GM19025 (cell line): ENCODE measurements around the gene ST8SIA1.

Source experiments
- ATAC-seq: cut with Tn5 transposase; IDR thresholded peaks from one replicate; pipeline ENCODE4 v1.9.1; 2021; ENCODE audit warnings: mild to moderate bottlenecking, low read depth, moderate library complexity; ENCODE audit not compliant: unreplicated experiment

ST8SIA1 gene

DNA sequence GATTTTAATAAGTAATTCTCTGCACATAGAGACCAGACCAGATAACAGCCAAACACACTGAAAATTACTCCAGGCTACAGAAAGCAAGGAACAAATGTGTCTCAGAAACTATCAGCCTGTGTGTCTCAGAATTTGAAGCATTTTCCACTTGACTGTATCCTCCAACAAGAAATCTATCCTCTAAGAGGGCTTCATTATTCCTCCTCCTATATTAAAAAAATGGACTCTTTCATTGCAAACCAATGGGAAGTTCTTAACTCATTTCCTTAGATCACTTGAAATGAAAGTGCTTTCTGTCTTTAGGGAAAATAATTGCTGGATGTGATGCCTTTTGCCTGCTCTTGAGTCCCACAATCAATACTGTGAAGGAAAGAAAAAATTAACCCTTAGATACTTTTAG is 2.3 kb downstream of the ST8SIA1 start:
- ATAC-seq, result no peak

DNA sequence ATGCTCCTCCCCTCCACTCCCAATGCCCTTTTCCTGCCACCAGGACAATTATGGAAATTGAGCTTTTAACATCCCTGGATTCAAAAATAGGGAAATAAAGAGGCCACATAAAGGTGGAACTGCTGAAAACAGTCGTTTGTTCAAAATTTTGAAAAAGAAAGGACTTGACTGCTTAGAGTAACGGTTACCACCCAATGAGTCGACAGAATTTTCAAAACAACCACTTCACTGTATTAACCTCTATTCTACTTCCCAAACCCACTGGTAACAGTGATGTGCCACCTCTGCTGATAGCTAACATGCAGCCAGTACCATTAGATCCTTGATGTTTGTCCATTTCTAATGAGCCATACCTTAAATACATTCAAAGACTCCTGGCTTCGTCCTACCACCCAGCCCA is 4.9 kb downstream of the ST8SIA1 start:
- ATAC-seq, result no peak

DNA sequence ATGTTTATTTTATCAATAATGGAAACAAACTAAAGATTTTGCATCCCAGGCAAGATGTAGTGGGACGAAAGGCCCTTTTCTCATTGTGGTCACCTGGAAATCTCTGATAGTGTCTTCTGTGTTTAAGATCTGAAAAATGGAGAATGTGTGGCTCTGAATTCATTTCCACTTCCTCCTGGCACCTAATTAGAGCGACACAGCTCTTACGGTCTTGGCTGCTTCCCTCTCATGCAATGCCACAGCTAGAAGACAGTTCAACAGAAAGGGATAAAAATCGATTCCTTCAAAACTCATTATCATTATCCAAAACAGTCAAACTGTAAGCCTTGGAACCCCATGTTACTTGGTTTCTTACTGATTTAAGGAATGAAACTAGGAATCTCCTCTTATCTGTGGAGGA is 9.3 kb downstream of the ST8SIA1 start:
- no peak for ATAC-seq

DNA sequence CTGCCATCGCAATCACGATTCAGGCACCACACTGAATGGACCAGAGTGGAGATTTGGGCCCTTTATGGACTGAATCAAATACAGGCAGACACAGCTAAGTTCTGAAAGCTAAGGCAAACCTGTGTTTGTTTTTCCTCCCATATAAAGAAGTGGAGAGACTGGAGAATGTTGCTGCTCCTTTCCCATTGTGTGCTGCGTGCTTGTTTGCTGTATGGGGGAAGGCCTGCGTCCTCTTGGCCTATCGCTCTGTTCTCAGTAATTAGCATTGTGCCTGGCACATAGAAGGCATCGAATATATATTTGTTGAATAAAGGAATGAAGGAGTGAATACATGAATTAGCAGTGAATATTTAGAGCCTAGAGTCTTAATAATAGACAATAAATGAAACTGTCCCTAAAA is 12.4 kb downstream of the ST8SIA1 start:
- ATAC-seq, result no peak

DNA sequence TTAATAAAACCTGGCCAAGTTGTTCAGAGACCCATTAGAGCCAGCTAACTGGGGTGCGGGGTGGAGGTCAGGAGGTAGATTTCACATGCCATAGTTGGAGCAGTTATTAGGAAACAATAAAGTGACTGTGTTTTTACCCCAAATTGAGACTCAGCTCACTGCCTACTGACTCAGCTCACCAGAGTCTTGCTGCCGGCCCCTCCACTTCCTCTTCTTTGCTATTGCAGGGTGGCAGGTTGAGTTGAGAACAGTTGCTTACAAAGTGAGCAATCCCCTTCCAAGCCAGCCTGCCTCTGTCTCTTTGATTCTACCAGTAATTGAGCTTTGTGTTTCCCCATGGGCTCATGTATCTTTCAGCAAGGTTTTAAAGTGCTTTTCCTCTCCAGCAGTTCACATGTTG is 12.9 kb downstream of the ST8SIA1 start:
- ATAC-seq, result no peak

DNA sequence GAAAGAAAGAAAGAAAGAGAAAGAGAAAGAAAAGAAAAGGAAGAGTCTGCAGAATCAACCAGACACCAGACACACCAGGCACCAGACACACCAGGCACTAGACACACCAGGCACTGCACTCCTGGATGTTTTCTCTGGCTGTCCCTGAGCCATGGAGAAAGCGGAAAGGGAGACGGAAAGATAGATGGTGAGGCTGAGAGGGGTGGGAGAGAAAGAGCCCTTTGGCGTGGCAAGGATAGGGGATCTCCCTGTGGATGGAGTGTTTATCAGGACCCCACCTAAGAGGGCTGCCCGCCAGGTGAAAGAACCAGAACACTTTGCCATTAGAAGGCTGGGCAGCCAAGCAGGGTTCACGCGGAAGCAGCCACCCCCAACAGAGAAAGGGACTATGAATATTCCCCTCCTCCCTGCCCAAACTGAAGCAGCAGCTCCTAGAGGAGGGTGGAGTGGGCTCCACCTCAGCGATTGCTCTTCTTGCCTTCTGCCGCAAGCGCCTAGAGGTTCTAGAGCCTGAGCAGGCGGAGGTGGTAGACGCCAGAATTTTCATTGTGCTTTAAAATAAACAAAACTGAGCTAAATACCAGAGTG is 13.4 kb downstream of the ST8SIA1 start:
- ATAC-seq, result no peak

DNA sequence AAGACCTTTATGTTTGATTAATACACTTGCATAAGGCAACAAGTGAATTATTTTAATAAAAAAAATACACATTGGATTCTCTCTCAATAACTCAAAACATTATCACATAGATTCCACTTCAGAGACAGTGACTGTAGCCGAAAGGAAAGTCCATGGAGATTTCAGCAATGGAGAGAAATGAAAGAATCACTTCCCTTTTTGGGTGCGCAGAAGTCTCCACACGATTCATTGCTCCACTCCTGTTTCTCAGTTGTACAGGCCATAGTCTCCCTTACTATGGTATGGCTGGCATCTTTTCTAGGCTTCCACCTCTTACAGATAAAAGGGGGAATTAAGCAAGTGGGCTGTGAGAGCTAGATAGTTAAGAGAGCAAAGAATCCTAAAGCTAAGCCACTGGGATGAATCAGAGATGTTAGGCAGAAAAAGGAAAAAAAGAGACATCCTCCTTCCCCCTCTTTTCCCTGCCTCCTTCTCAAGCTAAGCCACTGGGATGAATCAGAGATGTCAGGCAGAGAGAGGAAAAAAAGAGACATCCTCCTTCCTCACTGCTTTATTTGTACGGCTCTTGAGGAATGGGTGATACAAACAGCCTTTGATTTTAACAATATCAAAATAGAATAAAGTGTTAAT is 16.3 kb downstream of the ST8SIA1 start:
- ATAC-seq, result no peak

DNA sequence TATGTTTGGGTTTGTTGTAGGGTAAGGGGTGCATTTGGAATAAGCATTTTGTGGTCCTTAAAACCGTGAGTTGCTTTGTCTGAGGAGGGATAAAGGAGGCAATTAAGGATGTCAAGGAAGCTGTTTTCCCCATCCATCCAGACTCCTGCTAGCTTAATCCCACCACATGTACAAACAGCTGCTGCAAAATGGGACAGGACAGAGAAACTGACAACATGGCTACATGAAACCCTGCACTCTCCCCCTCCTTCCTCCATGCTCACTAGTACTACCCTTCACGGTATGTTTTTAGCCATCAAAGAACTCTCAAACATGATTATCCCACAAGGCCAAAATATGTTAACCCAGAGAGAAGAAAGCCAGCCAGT is 20.6 kb downstream of the ST8SIA1 start:
- ATAC-seq, result no peak

DNA sequence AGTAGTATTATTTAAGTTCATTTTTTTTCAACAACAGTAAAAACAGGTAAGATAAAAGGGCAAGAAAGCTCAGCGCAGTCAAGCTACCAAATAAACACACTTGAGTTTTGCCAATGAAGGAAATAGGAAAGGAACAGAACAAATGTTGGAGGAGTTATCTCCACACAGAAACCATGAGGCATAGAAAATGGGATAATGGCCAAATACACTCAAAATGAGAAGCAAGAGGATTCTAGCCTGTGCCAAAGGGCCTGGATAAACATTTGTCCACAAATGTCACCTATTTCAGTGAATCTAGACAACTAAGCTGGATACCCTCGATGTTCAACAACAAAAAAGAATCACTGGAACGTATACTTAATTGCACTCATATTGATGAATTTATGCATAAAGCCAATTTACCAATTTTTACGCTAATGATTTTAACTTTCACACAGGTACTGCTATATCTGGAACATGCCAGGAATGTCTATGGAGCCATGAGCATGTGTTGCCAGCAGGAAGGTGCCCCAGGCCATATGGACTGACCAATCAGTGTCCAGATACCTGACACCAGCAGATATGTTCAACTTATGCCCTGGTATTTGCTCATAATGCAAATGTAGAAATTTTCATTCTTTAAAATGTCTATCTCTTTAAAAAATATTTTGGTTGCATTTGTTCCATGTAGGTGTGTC is 21.1 kb downstream of the ST8SIA1 start:
- ATAC-seq, result no peak

DNA sequence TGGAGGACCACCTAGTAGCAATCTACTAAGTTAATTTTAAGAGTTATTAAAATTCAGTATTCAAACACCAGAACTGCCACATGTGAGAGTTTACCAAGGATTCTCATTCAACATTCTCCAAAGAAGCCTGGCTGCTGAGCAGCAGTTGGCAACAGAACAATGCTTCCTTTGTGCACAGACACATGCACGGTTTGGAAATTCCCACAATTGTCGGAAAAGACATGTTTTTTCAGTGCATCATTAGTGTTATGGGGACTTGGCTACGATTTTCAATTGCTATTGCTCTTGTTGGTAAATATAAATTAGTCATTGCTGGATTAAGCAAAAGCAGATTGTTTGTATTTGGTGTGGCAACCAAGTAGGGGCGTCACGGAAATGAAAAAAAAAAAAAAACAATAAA is 22.2 kb downstream of the ST8SIA1 start:
- no peak for ATAC-seq

DNA sequence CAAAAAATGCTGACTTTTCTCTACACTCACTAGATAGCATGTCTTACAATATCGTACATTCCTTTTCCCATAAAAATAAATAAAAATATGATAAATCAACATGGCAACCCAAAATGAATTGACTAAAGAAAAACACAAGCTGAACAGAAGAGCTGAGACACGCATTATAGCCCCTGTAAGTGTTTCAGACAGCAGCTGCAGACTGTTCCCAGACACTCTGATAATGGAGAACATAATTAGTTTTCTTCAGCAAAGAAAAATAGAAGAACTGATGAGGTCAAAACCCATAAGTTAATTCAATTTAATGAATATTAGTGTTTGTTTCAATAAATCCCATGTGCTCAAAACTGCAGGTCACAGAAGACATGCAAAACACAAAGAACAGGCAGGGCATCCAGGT is 23.8 kb downstream of the ST8SIA1 start:
- no peak for ATAC-seq

DNA sequence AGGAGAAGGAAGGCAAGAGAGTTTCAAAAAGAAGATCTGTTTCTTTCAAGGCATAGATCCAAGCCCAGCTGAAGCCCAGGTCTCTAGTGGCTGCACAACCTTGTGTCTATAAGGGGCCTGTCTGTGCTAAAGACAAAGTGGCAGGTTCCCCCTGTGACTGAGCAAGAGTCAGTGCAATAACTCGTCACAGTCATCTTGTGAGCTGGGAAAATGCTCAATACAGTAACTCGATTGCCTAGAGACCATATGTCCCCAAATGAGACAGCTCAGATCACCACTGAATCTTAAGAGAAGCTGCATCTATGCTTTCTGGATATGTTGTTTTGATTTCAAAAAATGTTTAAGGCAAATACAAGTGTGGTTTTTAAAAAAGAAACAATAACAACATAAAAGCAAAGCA is 24.2 kb downstream of the ST8SIA1 start:
- no peak for ATAC-seq

DNA sequence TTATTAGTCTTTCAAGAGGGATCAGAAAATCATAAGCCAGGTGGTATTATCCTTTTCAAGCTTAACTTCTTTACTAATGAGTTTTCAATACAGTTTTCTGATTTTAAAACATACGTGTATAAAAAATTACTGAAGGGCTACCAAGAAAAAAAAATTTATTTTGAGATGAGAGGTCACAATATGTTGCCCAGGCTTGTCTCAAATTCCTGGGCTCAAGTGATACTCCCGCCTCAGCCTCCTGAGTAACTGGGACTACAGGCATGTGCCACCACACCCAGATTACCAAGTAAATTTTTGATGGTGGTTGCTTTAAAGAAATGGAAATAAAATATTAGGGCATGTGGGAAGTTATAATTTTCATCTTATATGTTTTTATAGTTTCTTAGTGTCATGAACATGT is 26.7 kb downstream of the ST8SIA1 start:
- no peak for ATAC-seq

DNA sequence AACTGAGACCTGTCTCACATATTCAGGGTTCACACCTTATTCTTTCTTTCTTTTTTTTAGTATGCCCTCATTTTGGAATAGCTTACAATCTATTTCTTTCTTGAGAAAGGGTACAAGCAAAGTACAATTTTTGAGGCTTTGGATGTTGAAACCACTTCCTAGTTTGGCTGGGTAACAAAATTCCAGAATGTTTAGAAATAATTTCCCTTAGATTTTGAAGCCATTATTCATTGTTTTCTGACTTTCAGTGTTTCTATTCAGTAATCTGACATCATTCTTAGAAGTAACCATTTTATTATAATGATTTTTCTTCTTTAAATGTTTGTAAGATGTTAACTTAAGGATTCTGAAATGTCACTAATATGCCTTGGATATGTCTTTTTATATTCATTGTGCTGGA is 28.2 kb downstream of the ST8SIA1 start:
- no peak for ATAC-seq

DNA sequence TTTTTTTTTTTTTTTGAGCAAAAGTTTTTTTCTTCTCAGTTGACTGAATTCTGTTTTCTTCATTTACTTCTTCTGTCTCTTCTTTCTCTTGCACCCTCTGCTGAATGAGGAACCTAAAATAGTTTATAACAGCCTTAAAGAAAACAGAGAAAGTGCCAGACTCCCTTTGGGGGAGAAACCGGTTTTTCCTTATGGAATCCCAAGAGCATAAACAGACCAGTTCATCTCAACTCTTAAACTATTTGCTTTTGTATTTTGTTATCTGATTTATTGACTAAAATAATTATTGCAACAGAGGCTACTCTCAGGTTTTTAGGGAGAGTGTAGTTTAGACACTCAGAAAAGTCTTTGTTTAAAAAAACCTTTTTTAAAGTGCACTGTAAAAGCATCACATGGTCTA is 30.2 kb downstream of the ST8SIA1 start:
- no peak for ATAC-seq

DNA sequence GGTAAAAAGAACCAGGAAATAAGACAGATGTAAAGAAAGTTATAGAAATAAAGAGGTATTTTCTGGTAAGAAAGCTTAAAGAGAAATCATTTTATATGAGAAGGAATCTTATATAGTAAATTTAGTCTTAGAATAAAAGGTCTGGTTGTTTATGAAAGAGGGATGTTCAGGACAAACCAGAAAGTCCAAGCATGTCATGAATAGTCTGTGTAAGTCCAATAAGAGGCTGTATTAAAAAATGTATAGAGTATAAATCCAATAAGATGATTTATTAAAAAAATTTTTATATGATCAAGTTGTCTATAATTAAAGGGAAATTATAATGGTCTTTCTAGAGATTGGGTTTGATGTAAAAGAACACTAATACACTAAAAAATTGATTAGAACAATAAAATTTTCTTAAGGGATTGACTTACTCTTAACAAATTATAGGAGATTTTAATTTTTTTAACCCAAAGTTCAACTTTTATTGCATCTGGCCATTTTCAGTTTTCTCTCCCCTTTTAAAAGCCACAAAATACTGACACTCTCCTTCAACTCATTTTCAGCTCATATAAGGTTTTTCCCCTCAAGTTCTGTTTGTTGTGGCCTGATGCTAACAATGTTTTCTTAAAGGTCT is 35.1 kb downstream of the ST8SIA1 start:
- no peak for ATAC-seq

DNA sequence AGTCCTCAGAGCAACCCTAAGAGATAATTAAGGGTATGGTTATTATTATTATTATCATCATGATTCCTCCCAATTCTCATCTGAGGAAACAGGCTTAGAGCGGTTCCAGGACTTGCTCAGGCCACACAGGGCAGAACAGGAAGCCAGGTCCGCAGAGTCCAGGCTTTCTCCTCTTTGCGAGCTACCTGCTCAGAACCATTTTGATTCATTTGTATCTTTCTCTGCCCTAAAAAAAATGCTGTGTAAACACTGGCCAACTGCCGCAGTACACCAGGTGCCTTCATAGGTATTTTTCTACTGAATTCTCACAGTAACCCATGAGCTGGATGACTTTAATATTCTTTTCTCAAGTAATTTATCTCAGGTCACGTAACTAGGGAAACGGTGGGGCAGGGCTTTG is 45.3 kb downstream of the ST8SIA1 start:
- no peak for ATAC-seq

DNA sequence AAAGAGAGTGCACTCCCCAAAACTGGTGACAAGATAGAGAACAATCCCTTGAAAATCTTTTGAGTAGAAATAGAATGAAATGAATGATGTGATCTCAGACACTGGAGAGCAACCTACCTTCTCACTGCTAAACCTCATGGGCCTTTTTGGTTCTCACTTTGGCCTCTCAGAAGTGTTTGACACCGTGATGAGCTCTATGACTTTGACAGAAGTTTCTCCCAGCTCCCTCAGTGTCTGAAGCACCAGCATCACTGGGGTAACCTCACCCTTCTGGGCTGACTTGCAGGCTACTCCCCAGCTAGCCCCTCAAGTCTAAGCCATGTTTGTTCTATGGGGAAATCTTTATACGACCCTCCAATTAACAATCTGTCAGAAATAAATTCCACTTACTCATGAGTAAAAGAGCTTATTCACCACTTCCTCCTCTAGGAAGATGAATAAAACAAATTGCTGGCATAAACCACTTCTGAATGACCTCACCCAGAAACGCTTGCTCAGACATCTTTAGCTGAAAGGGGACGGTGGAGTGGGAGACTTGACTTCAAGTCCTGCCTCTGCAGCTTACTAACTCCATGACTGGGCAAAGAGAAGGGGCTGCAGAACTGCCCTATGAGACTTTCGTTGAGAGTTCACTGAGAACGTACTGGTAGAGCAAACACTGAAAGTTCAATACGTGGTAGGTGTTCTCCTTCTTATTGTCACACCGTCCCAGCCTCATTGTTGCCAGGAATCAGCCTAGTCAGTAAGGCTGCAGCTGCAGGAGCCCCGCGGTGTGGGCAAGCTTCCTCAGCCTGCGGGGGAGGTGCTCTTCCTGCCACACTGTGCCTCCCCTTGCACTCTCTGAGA is 46.5 kb downstream of the ST8SIA1 start:
- ATAC-seq, result no peak

DNA sequence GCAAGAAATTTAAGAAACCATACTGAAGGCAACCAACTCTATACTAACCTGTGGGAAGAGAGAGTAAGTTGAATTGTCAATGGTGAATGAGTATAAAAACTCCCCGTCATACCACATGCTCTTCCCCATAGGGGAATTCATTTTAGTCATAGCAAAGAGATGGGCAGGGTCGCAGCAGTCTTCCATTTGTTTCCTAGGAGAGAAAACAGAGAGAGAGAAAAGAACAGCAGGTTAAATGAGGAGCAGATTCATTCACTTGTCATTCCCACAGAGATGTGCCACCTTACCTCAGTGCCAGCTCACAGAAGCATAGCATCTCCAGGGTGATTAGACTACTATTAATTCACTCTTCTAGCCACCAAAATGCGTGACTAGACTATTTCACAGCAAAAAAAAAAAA is 47.4 kb downstream of the ST8SIA1 start:
- ATAC-seq, result no peak

DNA sequence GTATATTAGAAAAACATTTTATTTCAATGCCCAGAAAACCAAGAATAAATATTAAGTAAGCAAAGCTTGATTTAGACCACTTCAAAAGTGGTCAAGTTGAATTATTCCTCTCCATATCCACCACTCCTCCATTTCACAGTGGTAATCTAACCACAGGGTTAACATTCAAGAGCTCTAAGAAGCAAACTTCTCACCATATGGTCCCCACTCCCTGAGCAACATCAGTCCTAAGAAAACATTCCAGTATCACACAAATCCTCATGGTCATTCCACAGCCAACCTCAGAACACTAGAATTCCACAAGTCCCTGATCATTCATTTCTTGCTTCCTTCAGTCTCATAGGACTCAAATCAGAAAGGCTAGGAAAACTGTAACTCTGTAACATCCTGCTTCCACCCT is 47.9 kb downstream of the ST8SIA1 start:
- no peak for ATAC-seq

DNA sequence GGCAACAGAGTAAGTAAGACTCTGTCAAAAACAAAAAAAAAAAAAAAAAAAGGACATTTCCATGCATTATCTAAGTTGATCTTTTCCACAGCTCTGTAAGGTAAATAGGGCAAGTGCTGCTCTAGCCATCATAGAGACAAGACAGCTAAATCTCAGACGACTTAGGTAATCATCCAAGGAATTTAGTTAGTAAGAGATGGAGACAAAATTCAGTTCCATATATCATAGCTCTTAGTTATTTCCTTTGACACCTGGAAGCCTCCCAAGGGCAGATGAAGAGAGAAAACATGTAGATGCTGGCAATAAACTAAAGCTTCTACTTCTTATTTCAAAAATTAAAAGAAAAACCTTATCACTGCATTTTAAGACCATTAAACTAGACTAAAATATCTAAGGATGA is 48.7 kb downstream of the ST8SIA1 start:
- no peak for ATAC-seq
